ENCODE data around the gene XYLT1.

DNA sequence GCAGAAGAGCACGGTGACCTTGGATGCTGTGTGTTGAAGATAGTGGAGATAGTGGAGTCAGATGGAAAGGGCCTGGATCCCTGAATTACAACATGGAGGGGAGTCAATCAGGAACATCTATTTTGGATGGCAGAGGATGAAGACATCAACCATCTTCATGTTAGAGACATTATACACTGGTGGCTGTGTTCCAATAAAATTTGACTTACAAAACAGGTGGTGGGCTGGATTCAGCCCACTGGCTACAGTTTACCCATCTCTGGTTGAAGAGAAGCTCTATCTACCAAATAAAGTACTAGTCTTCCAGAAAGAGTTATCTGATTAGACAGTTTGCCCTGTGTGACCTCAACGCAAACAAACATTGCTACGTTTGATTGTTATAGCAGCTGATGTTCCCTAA, 247.2 kb downstream of the XYLT1 start:
- TF ChIP-seq CTBP1 (IDR thresholded peaks at IDR 0.05; ENCODE audit: borderline replicate concordance) (no peak), SUZ12 (IDR thresholded peaks at IDR 0.05) (no peak), SP1 (IDR thresholded peaks at IDR 0.05) (no peak), NFRKB (IDR thresholded peaks at IDR 0.05) (no peak), LEF1 (IDR thresholded peaks at IDR 0.05; ENCODE audit: borderline replicate concordance) (no peak), HDGF (IDR thresholded peaks at IDR 0.05; ENCODE audit: borderline replicate concordance) (no peak), ELF4 (IDR thresholded peaks at IDR 0.05) (no peak), ZNF384 (IDR thresholded peaks at IDR 0.05) (no peak), BHLHE40 (IDR thresholded peaks at IDR 0.05; ENCODE audit: borderline replicate concordance) (no peak), ARNT (IDR thresholded peaks at IDR 0.05) (no peak)
- TF ChIP-seq, protein P1, sequence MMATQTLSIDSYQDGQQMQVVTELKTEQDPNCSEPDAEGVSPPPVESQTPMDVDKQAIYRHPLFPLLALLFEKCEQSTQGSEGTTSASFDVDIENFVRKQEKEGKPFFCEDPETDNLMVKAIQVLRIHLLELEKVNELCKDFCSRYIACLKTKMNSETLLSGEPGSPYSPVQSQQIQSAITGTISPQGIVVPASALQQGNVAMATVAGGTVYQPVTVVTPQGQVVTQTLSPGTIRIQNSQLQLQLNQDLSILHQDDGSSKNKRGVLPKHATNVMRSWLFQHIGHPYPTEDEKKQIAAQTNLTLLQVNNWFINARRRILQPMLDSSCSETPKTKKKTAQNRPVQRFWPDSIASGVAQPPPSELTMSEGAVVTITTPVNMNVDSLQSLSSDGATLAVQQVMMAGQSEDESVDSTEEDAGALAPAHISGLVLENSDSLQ (IDR thresholded peaks at IDR 0.05), result no peak
